Astrocyte (in vitro differentiated cells and primary cell): ENCODE measurements around the gene CD163L1. TPM values are rescaled to one million over a fixed set of nuclear protein-coding genes. Genes with fewer than 3 reads are reported as not detected.

Experiments
- DNase-seq: peaks from one replicate; pipeline ENCODE4 v3.0.0-alpha.2; 2010; ENCODE audit warnings: low read depth
- FAIRE-seq: peaks from 2 replicates; lab custom pipeline; 2011; peaks lifted over from hg19 to GRCh38; lab: Jason Lieb, UNC
- H2AFZ ChIP-seq: 2 replicates; pipeline ENCODE4 v1.6.0; 2012; ENCODE audit warnings: low read depth, low read length, inconsistent platforms
- H3K27ac ChIP-seq: 2 replicates; pipeline ENCODE4 v1.5.1; 2011; ENCODE audit warnings: low read depth, low read length, inconsistent platforms
- H3K27me3 ChIP-seq: 2 replicates; pipeline ENCODE4 v1.6.0; 2011; ENCODE audit warnings: low read length, inconsistent platforms; ENCODE audit not compliant: insufficient read depth
- H3K36me3 ChIP-seq: 2 replicates; pipeline ENCODE4 v1.5.1; 2011; ENCODE audit warnings: low read length, inconsistent platforms; ENCODE audit not compliant: insufficient read depth
- H3K4me1 ChIP-seq: 2 replicates; pipeline ENCODE4 v1.5.1; 2011; ENCODE audit warnings: low read length, inconsistent platforms; ENCODE audit not compliant: insufficient read depth
- H3K4me2 ChIP-seq: 2 replicates; pipeline ENCODE4 v1.6.0; 2012; ENCODE audit warnings: low read length, inconsistent platforms
- H3K4me3 ChIP-seq: 2 replicates; pipeline ENCODE4 v1.5.1; 2011; ENCODE audit warnings: low read depth, mild to moderate bottlenecking, low read length, inconsistent platforms; ENCODE audit not compliant: insufficient read depth
- H3K79me2 ChIP-seq: 2 replicates; pipeline ENCODE4 v1.6.0; 2012; ENCODE audit warnings: mild to moderate bottlenecking, low read length, inconsistent platforms; ENCODE audit not compliant: insufficient read depth
- H3K9ac ChIP-seq: 2 replicates; pipeline ENCODE4 v1.6.0; 2012; ENCODE audit warnings: mild to moderate bottlenecking, low read length, inconsistent platforms
- H3K9me3 ChIP-seq: 2 replicates; pipeline ENCODE4 v1.5.1; 2012; ENCODE audit warnings: low read depth, mild to moderate bottlenecking, low read length, inconsistent platforms; ENCODE audit not compliant: insufficient read depth
- H4K20me1 ChIP-seq: 2 replicates; pipeline ENCODE4 v1.6.0; 2012; ENCODE audit warnings: low read length, inconsistent platforms; ENCODE audit not compliant: insufficient read depth
- H3K27ac Mint-ChIP-seq: one replicate; pipeline ENCODE4 v1.8.0; 2021; ENCODE audit warnings: mild to moderate bottlenecking, mixed read lengths; ENCODE audit not compliant: unreplicated experiment
- H3K27me3 Mint-ChIP-seq: one replicate; pipeline ENCODE4 v1.8.0; 2021; ENCODE audit warnings: low read depth, mixed read lengths; ENCODE audit not compliant: unreplicated experiment
- H3K36me3 Mint-ChIP-seq: one replicate; pipeline ENCODE4 v1.8.0; 2021; ENCODE audit warnings: low read depth, mixed read lengths; ENCODE audit not compliant: unreplicated experiment
- H3K4me1 Mint-ChIP-seq: one replicate; pipeline ENCODE4 v1.8.0; 2021; ENCODE audit warnings: low read depth, mixed read lengths; ENCODE audit not compliant: unreplicated experiment
- H3K4me3 Mint-ChIP-seq: one replicate; pipeline ENCODE4 v1.8.0; 2021; ENCODE audit warnings: mild to moderate bottlenecking, moderate library complexity, mixed read lengths; ENCODE audit not compliant: unreplicated experiment
- H3K9me3 Mint-ChIP-seq: one replicate; pipeline ENCODE4 v1.8.0; 2021; ENCODE audit warnings: mild to moderate bottlenecking, mixed read lengths; ENCODE audit not compliant: unreplicated experiment
- CTCF ChIP-seq: IDR thresholded peaks from 2 replicates; pipeline ENCODE4 v1.5.1; 2011; ENCODE audit warnings: low read depth, mild to moderate bottlenecking, inconsistent platforms, low read length, moderate library complexity; ENCODE audit not compliant: insufficient read depth
- EZH2 ChIP-seq: IDR thresholded peaks from 2 replicates; pipeline ENCODE4 v1.6.1; 2012; ENCODE audit warnings: mild to moderate bottlenecking, low read length, inconsistent platforms; ENCODE audit not compliant: insufficient read depth
- total RNA-seq: library from RNA; stranded (reverse); gene quantifications from 2 replicates; pipeline ENCODE4 v1.2.1, GENCODE V29; 2021

CD163L1 gene
- total RNA-seq, 1 donor from 2014 or later: 1.3 TPM

- Histone ChIP-seq H3K4me2 (no peak overlapping the region), H3K36me3 (no peaks in the 10 kb centered on the region), H3K4me1 (peaks cover 4% of the 10 kb centered on the region), H2AFZ (no peak overlapping the region), H3K79me2 (no peaks in the 10 kb centered on the region), H3K9ac (no peak overlapping the region), H3K27me3 (no peaks in the 10 kb centered on the region), H3K9me3 (no peaks in the 10 kb centered on the region), H4K20me1 (no peaks in the 10 kb centered on the region), H3K4me3 (no peak overlapping the region), H3K27ac (no peak overlapping the region)
- H3K9me3 Mint-ChIP-seq: no peaks in the 10 kb centered on the region
- H3K27me3 Mint-ChIP-seq: no peaks in the 10 kb centered on the region
- no peaks in the 10 kb centered on the region for H3K36me3 Mint-ChIP-seq
- no peak for TF ChIP-seq EZH2
- TF ChIP-seq CTCF: no peak
- no peak overlapping the region for H3K4me3 Mint-ChIP-seq
- FAIRE-seq: peak; percentile 93
- no peaks in the 10 kb centered on the region for H3K4me1 Mint-ChIP-seq
- no peak for DNase-seq
- no peak overlapping the region for H3K27ac Mint-ChIP-seq
Measured at GRCh38 chr12:7431993-7432685, 11.8 kb downstream of the CD163L1 start.

GRCh38 chr12:7411343-7411742 is 32.6 kb downstream of the CD163L1 start:
- Histone ChIP-seq H3K4me1 (no peaks in the 10 kb centered on the region), H3K4me2 (no peak overlapping the region), H3K9ac (no peak overlapping the region), H3K27ac (no peak overlapping the region), H3K4me3 (no peak overlapping the region), H3K9me3 (no peaks in the 10 kb centered on the region), H2AFZ (no peak overlapping the region), H3K27me3 (no peaks in the 10 kb centered on the region), H3K79me2 (no peaks in the 10 kb centered on the region), H3K36me3 (no peaks in the 10 kb centered on the region), H4K20me1 (no peaks in the 10 kb centered on the region)
- Mint-ChIP-seq H3K4me3 (no peak overlapping the region), H3K27me3 (no peaks in the 10 kb centered on the region), H3K9me3 (peaks cover 2% of the 10 kb centered on the region), H3K4me1 (no peaks in the 10 kb centered on the region), H3K27ac (no peak overlapping the region), H3K36me3 (no peaks in the 10 kb centered on the region)
- no peak for DNase-seq
- FAIRE-seq: no peak
- no peak for TF ChIP-seq CTCF
- no peak for TF ChIP-seq EZH2

- peaks cover 4% of the 10 kb centered on the region for H3K4me1 Mint-ChIP-seq
- H3K27ac ChIP-seq: no peak overlapping the region
- H3K36me3 Mint-ChIP-seq: no peaks in the 10 kb centered on the region
Measured at GRCh38 chr12:7404275-7404674, 39.7 kb downstream of the CD163L1 start.

More at GRCh38 chr12:7404275-7404674, 39.7 kb downstream of the CD163L1 start:
- H3K9me3 ChIP-seq: no peaks in the 10 kb centered on the region
- H2AFZ ChIP-seq: no peak overlapping the region
- no peak overlapping the region for H3K4me2 ChIP-seq
- H3K4me1 ChIP-seq: no peaks in the 10 kb centered on the region
- H3K4me3 ChIP-seq: no peak overlapping the region
- Mint-ChIP-seq H3K4me3 (no peak overlapping the region), H3K9me3 (no peaks in the 10 kb centered on the region), H3K27ac (no peak overlapping the region), H3K27me3 (no peaks in the 10 kb centered on the region)
- DNase-seq (no peak), FAIRE-seq (no peak)
- H3K79me2 ChIP-seq: no peaks in the 10 kb centered on the region
- H3K9ac ChIP-seq: no peak overlapping the region
- no peaks in the 10 kb centered on the region for H4K20me1 ChIP-seq
- no peaks in the 10 kb centered on the region for H3K36me3 ChIP-seq
- no peaks in the 10 kb centered on the region for H3K27me3 ChIP-seq
- TF ChIP-seq EZH2 (no peak), CTCF (no peak)
